Sigmoid colon (tissue), 7 donors: Measurements from ENCODE around the gene SOCS7. TPM values are rescaled to one million over a fixed set of nuclear protein-coding genes. Genes with fewer than 3 reads are reported as not detected.

Experiments used
- DNase-seq: peaks from one replicate; pipeline ENCODE4 v3.0.0-alpha.2; 2019
- H3K27ac ChIP-seq, 4 donors: fragments of 200-600 bp; sonication (generic); one replicate each; pipeline ENCODE4 v1.5.1; 2016 to 2019; ENCODE audit warnings: mild to moderate bottlenecking in 1 of 4
- H3K27me3 ChIP-seq, 3 donors: fragments of 200-600 bp; sonication (generic); one replicate each; pipeline ENCODE4 v1.5.1; 2019; ENCODE audit warnings: mild to moderate bottlenecking in 1 of 3
- H3K36me3 ChIP-seq, 4 donors: fragments of 200-600 bp; sonication (generic); one replicate each; pipeline ENCODE4 v1.5.1; 2016 to 2019
- H3K4me1 ChIP-seq, 4 donors: fragments of 200-600 bp; sonication (generic); one replicate each; pipeline ENCODE4 v1.5.1; 2017 to 2019
- H3K4me3 ChIP-seq, 4 donors: fragments of 200-600 bp; sonication (generic); one replicate each; pipeline ENCODE4 v1.5.1; 2017 to 2019; ENCODE audit warnings: mild to moderate bottlenecking in 2 of 4, moderate library complexity in 1 of 4
- H3K9me3 ChIP-seq, 4 donors: fragments of 200-600 bp in 3 of 4; sonication (generic) in 3 of 4; one replicate each; pipeline versions ENCODE4 v1.5.1 to v1.6.1; 2013 to 2019
- EP300 ChIP-seq, 4 donors: sonication (generic); formaldehyde crosslinking; IDR thresholded peaks; one replicate each; pipeline ENCODE4 v1.6.1; 2017; ENCODE audit warnings: antibody characterized with exemption in 4 of 4
- POLR2A ChIP-seq, 2 donors: fragments of 450-650 bp; IDR thresholded peaks; one replicate each; pipeline ENCODE4 v1.6.1; 2016; ENCODE audit warnings: antibody characterized with exemption in 2 of 2, mild to moderate bottlenecking in 2 of 2, moderate library complexity in 2 of 2
- POLR2AphosphoS5 ChIP-seq, 4 donors: sonication (generic); formaldehyde crosslinking; IDR thresholded peaks; one replicate each; pipeline ENCODE4 v1.6.1; 2017; ENCODE audit warnings: antibody characterized with exemption in 4 of 4
- WGBS, 2 donors: extraction: QIAGEN DNeasy Blood & Tissue Kit; methylation state at CpG; one replicate each; pipeline ENCODE4 v1.1.7; 2013; 5-methylcytosine and 5-hydroxymethylcytosine counted together
- intact Hi-C: fragments of 100-400 bp; cut with DNase I; formaldehyde crosslinking; loops from one replicate; pipeline ENCODE4 v1.15.1; 2023
- polyA plus RNA-seq, 3 donors: library from polyadenylated mRNA; stranded (reverse); fragments of 200-250 nt; gene quantifications; one replicate each; pipeline ENCODE4 v1.2.3, GENCODE V29; 2013
- total RNA-seq, 4 donors: library from RNA; depleted of rRNA; stranded (reverse); fragments of >200 nt; gene quantifications; one replicate each; pipeline ENCODE4 v1.1.0, GENCODE V29; 2016
- TF ChIP-seq, protein P1 (sequence below), 4 experiments: fragments of 450-650 bp in 3 of 4; fragments of 200-600 bp in 1 of 4; IDR thresholded peaks; one replicate each; pipeline ENCODE4 v1.5.1; 2016 to 2019; ENCODE audit warnings: antibody characterized with exemption in 4 of 4, mild to moderate bottlenecking in 3 of 4, moderate library complexity in 2 of 4
- donor health status: healthy with polysubstance abuse.
- donor health status: Bipolar disorder and iron deficiency.
- donor health status: healthy.

Gene SOCS7
- total and polyA plus RNA-seq, 7 donors: 1.2 to 20.2 (median 13.9) TPM

GRCh38 chr17:38415250-38416194 lies 63.9 kb downstream of the SOCS7 start:
- TF ChIP-seq EP300 (IDR thresholded peaks at IDR 0.05) (no peak), POLR2A (IDR thresholded peaks at IDR 0.05) (no peak), POLR2AphosphoS5 (IDR thresholded peaks at IDR 0.05) (no peak)
- TF ChIP-seq, protein P1, sequence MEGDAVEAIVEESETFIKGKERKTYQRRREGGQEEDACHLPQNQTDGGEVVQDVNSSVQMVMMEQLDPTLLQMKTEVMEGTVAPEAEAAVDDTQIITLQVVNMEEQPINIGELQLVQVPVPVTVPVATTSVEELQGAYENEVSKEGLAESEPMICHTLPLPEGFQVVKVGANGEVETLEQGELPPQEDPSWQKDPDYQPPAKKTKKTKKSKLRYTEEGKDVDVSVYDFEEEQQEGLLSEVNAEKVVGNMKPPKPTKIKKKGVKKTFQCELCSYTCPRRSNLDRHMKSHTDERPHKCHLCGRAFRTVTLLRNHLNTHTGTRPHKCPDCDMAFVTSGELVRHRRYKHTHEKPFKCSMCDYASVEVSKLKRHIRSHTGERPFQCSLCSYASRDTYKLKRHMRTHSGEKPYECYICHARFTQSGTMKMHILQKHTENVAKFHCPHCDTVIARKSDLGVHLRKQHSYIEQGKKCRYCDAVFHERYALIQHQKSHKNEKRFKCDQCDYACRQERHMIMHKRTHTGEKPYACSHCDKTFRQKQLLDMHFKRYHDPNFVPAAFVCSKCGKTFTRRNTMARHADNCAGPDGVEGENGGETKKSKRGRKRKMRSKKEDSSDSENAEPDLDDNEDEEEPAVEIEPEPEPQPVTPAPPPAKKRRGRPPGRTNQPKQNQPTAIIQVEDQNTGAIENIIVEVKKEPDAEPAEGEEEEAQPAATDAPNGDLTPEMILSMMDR (IDR thresholded peaks at IDR 0.05): no peak
- no peaks in the 10 kb centered on the region for H3K36me3 ChIP-seq
- peak overlapping the region in 1 of 4 donors; percentile 9 for H3K4me3 ChIP-seq
- intact Hi-C loops: no loop called here
- no peaks in the 10 kb centered on the region for H3K9me3 ChIP-seq
- peaks cover 0 to 40% (median 32%) of the 10 kb centered on the region in 4 donors for H3K4me1 ChIP-seq
- 14 to 31% methylated on average over 22 of the region's 22 CpGs for WGBS, 2 donors
- H3K27me3 ChIP-seq: no peaks in the 10 kb centered on the region
- no peak for DNase-seq
- H3K27ac ChIP-seq: peak overlapping the region in 1 of 4 donors; percentile 45

- DNase-seq: no peak
Observed at GRCh38 chr17:38416840-38417209, 65.2 kb downstream of the SOCS7 start.

DNA sequence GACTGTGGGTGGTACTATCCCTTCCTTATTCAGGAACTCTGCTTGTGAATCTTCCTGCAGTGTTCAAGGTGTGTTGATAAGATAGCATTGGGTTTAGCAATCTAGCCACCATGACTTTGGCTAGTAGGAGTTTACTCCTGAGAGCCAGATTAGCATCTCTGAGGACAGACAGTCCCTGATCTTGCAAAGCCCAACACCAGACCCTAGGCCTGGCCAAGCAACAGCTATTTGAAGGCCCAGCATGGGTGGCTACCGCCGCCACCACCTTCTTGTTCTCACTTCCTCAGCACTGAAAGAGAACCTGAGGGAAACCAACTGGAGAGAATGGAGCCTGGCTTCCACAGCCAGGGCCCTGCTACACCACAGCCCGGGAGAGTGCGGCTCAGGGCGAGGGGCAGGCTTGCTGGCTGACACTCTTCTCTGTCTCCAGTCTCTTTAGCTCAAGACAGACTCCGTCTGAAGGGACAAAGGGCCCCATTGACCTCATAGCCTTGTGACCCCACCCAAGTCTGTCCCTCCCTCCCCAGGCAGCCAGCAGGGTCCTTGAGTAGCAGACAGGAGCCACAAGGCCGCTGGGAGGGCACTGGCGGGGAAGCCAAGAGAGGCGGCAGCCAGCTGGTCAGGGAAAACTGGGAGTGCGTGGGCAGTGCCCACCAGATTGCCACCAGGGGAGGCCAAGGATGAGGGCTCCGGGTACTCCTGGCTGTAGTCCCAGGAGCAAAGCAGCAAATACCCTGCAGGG lies 65.7 kb downstream of the SOCS7 start:
- peak overlapping the region in 1 of 4 donors; percentile 97 for H3K27ac ChIP-seq
- intact Hi-C loops: no loop called here
- no peaks in the 10 kb centered on the region for H3K27me3 ChIP-seq
- peaks cover 0 to 58% (median 51%) of the 10 kb centered on the region in 4 donors for H3K4me1 ChIP-seq
- DNase-seq: peak; percentile 72
- H3K4me3 ChIP-seq: no peak overlapping the region
- H3K36me3 ChIP-seq: no peaks in the 10 kb centered on the region
- 79 to 82% methylated on average over 11 of the region's 11 CpGs for WGBS, 2 donors
- no peaks in the 10 kb centered on the region for H3K9me3 ChIP-seq
- TF ChIP-seq, protein P1 (IDR thresholded peaks at IDR 0.05): no peak
- TF ChIP-seq POLR2A (IDR thresholded peaks at IDR 0.05) (no peak), POLR2AphosphoS5 (IDR thresholded peaks at IDR 0.05) (peak in 1 of 4 donors; percentile 12), EP300 (IDR thresholded peaks at IDR 0.05) (no peak)

More at GRCh38 chr17:38416840-38417209, 65.2 kb downstream of the SOCS7 start:
- H3K27me3 ChIP-seq: no peaks in the 10 kb centered on the region
- intact Hi-C loops: no loop called here
- WGBS, 2 donors: 76 to 80% methylated on average over 1 of the region's 1 CpG
- no peaks in the 10 kb centered on the region for H3K36me3 ChIP-seq
- H3K4me3 ChIP-seq: no peak overlapping the region
- TF ChIP-seq POLR2AphosphoS5 (IDR thresholded peaks at IDR 0.05) (no peak), EP300 (IDR thresholded peaks at IDR 0.05) (no peak), POLR2A (IDR thresholded peaks at IDR 0.05) (no peak)
- TF ChIP-seq, protein P1 (IDR thresholded peaks at IDR 0.05): no peak
- no peak overlapping the region for H3K27ac ChIP-seq
- no peaks in the 10 kb centered on the region for H3K9me3 ChIP-seq
- H3K4me1 ChIP-seq: peaks cover 0 to 53% (median 45%) of the 10 kb centered on the region in 4 donors

DNA sequence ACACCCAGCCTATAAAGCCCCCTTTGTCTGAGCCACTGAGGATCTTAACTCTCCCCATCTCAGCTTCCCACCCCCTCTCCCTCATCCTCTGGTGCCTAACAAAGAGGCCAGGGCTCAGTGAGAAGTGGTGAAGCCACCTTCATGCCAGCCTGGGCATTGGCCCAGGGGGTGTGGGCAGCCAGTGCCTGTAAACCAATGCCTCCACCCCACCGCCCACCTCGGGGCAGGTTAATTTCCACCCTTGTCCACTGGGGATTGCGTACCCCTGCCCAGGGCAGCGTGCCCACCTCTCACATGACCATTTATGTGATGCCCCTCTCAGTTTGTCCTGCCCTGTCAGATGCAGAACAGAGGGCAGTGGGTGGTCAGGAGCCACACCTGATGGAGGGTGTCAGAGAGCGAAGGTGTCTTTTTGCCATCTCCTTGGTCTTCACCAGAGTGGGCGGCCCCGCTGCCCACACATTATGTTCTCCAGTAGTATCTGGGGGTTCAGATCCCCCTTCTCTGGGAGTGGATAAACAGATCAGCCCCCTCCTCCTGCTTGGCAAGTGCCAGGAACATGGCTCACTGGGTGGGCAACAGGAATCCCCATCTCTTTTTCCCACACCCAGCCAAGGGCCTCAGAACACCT lies 66.5 kb downstream of the SOCS7 start:
- H3K9me3 ChIP-seq: no peaks in the 10 kb centered on the region
- no peak overlapping the region for H3K4me3 ChIP-seq
- 76 to 93% methylated on average over 7 of the region's 7 CpGs for WGBS, 2 donors
- no peak for DNase-seq
- no peaks in the 10 kb centered on the region for H3K27me3 ChIP-seq
- no peaks in the 10 kb centered on the region for H3K36me3 ChIP-seq
- peak overlapping the region in 2 of 4 donors; percentile 1 to 97 for H3K27ac ChIP-seq
- TF ChIP-seq POLR2AphosphoS5 (IDR thresholded peaks at IDR 0.05): no peak
- TF ChIP-seq, protein P1 (IDR thresholded peaks at IDR 0.05): no peak
- intact Hi-C loops: no loop called here
- peaks cover 0 to 66% (median 56%) of the 10 kb centered on the region in 4 donors for H3K4me1 ChIP-seq
